ENCODE results near the gene LRGUK.

Gene LRGUK

DNA sequence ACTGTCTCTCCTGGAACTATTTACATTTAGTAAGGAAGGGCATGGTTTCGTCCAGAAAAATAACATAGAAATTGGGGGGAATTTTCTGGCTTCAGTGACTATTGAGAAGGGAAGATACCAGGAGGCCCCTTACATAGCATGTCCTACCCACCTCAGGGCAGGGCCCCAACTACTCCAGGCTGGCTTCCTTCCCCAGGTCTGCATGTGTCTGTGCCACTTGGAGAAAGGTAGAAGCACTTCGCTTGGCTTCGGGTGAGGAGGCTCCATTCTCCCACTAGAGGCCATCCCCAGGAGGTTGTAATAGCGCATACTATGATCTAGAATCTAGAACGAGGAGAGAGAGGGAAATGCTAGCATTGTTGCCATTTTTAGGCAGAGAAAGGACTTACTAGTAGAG, 14.7 kb downstream of the LRGUK start:
- TF ChIP-seq, protein P1, sequence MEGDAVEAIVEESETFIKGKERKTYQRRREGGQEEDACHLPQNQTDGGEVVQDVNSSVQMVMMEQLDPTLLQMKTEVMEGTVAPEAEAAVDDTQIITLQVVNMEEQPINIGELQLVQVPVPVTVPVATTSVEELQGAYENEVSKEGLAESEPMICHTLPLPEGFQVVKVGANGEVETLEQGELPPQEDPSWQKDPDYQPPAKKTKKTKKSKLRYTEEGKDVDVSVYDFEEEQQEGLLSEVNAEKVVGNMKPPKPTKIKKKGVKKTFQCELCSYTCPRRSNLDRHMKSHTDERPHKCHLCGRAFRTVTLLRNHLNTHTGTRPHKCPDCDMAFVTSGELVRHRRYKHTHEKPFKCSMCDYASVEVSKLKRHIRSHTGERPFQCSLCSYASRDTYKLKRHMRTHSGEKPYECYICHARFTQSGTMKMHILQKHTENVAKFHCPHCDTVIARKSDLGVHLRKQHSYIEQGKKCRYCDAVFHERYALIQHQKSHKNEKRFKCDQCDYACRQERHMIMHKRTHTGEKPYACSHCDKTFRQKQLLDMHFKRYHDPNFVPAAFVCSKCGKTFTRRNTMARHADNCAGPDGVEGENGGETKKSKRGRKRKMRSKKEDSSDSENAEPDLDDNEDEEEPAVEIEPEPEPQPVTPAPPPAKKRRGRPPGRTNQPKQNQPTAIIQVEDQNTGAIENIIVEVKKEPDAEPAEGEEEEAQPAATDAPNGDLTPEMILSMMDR (IDR thresholded peaks at IDR 0.05; ENCODE audit: insufficient read depth, low read depth, low read length, missing control alignments) = no peak
- no peak overlapping the region for H3K4me3 ChIP-seq (ENCODE audit: low read length)
- DNase-seq (ENCODE audit: low read depth) = no peak

DNA sequence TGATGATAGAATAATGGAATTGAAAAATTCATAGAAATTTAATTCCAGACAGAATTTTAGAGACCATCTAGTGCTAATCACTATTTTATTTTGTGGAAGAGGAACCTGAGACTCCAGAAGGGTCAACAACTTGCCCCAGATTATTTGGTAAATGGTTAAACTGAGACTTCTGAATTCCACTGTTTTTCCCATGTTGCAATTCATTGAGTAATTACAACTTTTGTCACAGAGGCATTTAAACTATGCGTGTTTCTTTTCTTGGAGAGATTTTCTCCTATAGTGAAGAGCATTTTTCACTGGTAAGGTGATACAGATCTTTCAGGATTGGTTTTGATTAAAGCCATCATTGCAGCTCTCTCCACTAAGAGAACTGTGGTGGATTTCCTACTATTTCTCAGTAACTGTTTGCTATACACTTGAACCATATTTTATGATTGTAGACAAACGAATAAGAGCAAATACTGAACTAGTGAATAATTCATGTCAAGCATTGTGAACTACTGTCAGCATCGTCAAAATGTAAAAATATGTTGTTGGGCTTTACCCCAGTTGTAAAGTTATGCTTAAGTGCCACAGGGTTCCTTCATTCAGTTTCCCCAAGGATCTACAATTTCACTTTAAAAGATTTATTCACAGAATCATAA, 26.5 kb downstream of the LRGUK start:
- TF ChIP-seq, protein P1 (IDR thresholded peaks at IDR 0.05; ENCODE audit: insufficient read depth, low read depth, low read length, missing control alignments) = no peak
- DNase-seq (ENCODE audit: low read depth) = no peak

DNA sequence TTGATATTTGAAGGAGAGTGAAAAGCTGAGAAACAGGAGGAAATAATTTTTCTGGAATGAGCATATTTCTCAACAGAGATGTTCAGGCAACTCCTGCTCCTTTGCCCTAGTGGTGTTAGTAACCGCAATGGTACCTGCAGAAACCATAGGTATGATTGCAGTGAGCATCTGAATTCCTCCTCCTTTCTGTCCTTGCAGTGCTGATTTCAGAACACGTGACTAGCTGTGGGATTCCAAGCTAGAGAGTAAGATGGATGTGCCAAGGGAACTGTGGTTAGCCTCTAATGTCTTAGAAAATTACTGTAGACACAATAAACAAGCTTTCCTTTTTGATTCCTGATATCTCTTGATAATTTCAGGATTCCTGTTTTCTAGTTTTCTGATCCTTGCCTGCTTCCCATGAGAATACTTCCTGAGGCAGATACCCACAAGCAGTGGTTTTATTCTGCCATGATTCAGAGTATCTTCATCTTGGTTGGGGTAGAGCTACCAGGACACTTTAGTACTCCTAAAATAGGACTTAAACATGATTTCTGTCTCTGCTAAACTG, 27.5 kb downstream of the LRGUK start:
- no peak overlapping the region for H3K4me3 ChIP-seq (ENCODE audit: low read length)
- TF ChIP-seq, protein P1 (IDR thresholded peaks at IDR 0.05; ENCODE audit: insufficient read depth, low read depth, low read length, missing control alignments) = no peak
- no peak for DNase-seq (ENCODE audit: low read depth)

More for the DNA sequence above, 26.5 kb downstream of the LRGUK start:
- no peak overlapping the region for H3K4me3 ChIP-seq (ENCODE audit: low read length)

DNA sequence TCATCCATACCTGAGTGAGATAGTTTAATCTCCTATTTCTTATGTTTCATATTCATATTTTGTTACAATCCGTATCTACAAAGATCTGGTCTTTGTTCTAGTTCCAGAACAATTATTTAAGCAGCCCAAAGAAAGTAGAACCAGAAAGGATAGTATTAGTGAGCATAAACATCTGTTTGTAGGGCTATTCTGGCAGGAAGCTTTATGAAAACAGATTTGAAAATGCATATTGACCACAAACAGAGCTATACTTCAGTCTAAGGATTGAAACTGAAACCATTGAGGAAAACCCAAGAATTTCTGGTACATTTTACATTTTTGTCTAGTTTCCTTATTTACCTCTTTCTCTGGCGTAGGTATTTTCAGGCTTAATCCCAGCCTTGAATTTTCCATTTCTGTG, 28.1 kb downstream of the LRGUK start:
- no peak for DNase-seq (ENCODE audit: low read depth)
- TF ChIP-seq, protein P1 (IDR thresholded peaks at IDR 0.05; ENCODE audit: insufficient read depth, low read depth, low read length, missing control alignments) = no peak
- no peak overlapping the region for H3K4me3 ChIP-seq (ENCODE audit: low read length)

DNA sequence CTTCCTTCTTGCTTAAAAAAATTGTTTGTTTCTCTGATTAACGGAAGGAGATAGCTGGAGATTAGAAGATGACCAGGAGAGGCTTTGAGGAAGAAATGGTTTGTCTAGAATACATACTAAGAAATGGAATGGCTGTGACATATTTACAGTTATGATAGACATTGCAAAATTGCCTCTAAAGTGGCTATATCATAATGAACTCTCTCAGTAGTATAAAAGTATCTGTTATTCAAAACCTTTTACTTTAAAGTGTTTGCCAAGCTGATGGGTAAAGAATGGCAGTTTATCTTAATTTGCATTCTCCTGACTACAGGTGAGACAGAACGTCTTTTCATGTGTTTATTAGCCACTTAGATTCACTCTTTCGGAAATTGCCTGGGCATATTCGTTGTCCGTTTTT, 28.7 kb downstream of the LRGUK start:
- TF ChIP-seq, protein P1 (IDR thresholded peaks at IDR 0.05; ENCODE audit: insufficient read depth, low read depth, low read length, missing control alignments) = no peak
- no peak for DNase-seq (ENCODE audit: low read depth)
- H3K4me3 ChIP-seq (ENCODE audit: low read length) = no peak overlapping the region

DNA sequence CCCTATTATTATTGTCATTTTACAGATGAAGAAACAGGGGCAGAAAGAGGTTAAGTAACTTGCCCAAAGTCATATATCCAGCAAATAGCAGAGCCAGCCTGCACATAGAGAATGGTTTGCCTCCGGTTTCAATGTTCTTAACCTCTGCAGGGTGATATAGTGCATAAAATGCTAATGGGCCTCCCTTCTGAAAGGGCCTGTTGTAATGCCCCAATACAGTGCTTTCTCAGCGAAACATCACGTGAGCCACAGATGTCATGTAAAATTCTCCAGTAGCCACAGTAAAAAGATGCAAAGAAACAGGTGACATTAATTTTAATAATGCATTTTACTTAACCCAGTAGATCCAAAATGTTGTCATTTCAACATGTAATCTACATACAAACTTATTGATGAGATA, 38.1 kb downstream of the LRGUK start:
- TF ChIP-seq, protein P1 (IDR thresholded peaks at IDR 0.05; ENCODE audit: insufficient read depth, low read depth, low read length, missing control alignments) = no peak
- H3K4me3 ChIP-seq (ENCODE audit: low read length) = no peak overlapping the region

DNA sequence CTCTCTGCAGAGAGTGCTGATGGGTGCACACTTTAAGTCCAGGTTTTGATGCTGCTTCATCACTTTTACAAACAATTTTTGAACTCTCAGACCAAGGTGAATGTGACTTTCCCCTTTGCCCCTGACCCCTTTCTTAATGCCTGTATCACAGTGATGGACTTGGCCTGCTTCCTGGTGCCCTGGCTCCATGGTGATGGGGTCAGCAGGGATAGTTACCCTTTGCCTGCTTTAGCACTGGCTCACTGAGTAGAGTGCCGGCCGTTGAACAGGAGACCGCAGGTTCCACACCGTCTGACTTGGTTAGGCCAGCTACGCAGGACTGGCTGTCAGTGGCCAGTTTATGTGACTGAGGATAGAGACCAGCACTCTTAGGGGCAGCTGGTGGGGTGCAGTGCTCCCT, 40.1 kb downstream of the LRGUK start:
- TF ChIP-seq, protein P1 (IDR thresholded peaks at IDR 0.05; ENCODE audit: insufficient read depth, low read depth, low read length, missing control alignments) = no peak
- DNase-seq (ENCODE audit: low read depth) = no peak

More for the DNA sequence above, 38.1 kb downstream of the LRGUK start:
- DNase-seq (ENCODE audit: low read depth) = no peak

More for the DNA sequence above, 40.1 kb downstream of the LRGUK start:
- H3K4me3 ChIP-seq (ENCODE audit: low read length) = no peak overlapping the region
